ENCODE results near the gene CREBL2. TPM values are rescaled to one million over a fixed set of nuclear protein-coding genes. Genes with fewer than 3 reads are reported as not detected.
"Not testable (repeated sequence)": the region's sequence is repeated elsewhere in the genome, so short reads cannot be mapped to it uniquely, and the experiment has no call there.

CREBL2 gene
- total and polyA plus RNA-seq, 2 of the 13 experiments (the other 11 are each of a cell fraction or from before 2014, with no cell fraction given), result 6.9 to 8.4 TPM

DNA sequence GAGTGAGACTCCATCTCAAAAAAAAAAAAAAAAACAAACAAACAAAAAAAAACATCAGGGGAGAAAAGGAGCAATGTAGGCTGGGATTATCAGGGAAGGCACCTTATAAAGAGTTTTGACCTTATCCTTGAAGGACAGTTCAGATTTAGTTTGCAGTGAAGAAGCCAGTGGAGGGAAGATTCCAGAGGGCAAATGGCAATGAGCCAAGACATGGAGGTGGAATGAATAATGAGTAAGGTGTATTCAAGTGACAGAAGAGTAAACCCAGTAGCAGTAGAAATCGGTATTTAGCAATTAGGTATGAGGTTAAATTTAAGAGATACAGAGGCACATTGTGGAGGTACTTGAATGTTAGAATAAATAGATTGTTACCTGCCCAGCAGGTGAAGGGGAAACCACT, 46.8 kb upstream of the CREBL2 start:
- no peak overlapping the region for H3K4me3 ChIP-seq (replicated peaks in 1 of 3; ENCODE audit: insufficient read depth in 1 of 3, low read depth in 2 of 3, low read length in 3 of 3)
- no peaks in the 10 kb centered on the region; a peak in 1 of 5 replicates for H3K27me3 ChIP-seq (ENCODE audit: control insufficient read depth in 1 of 2, insufficient read depth in 2 of 2, low read length in 2 of 2)
- H3K9ac ChIP-seq (ENCODE audit: insufficient read depth, low read depth, low read length), result no peak overlapping the region
- TF ChIP-seq, protein P1, sequence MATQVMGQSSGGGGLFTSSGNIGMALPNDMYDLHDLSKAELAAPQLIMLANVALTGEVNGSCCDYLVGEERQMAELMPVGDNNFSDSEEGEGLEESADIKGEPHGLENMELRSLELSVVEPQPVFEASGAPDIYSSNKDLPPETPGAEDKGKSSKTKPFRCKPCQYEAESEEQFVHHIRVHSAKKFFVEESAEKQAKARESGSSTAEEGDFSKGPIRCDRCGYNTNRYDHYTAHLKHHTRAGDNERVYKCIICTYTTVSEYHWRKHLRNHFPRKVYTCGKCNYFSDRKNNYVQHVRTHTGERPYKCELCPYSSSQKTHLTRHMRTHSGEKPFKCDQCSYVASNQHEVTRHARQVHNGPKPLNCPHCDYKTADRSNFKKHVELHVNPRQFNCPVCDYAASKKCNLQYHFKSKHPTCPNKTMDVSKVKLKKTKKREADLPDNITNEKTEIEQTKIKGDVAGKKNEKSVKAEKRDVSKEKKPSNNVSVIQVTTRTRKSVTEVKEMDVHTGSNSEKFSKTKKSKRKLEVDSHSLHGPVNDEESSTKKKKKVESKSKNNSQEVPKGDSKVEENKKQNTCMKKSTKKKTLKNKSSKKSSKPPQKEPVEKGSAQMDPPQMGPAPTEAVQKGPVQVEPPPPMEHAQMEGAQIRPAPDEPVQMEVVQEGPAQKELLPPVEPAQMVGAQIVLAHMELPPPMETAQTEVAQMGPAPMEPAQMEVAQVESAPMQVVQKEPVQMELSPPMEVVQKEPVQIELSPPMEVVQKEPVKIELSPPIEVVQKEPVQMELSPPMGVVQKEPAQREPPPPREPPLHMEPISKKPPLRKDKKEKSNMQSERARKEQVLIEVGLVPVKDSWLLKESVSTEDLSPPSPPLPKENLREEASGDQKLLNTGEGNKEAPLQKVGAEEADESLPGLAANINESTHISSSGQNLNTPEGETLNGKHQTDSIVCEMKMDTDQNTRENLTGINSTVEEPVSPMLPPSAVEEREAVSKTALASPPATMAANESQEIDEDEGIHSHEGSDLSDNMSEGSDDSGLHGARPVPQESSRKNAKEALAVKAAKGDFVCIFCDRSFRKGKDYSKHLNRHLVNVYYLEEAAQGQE (IDR thresholded peaks at IDR 0.05; ENCODE audit: borderline replicate concordance in 1 of 2, low read depth in 1 of 2, low read length in 2 of 2), result no peak
- TF ChIP-seq, protein P2, sequence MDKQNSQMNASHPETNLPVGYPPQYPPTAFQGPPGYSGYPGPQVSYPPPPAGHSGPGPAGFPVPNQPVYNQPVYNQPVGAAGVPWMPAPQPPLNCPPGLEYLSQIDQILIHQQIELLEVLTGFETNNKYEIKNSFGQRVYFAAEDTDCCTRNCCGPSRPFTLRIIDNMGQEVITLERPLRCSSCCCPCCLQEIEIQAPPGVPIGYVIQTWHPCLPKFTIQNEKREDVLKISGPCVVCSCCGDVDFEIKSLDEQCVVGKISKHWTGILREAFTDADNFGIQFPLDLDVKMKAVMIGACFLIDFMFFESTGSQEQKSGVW (CRISPR knock-in tag; IDR thresholded peaks at IDR 0.05; ENCODE audit: borderline replicate concordance), result no peak
- no peak for TF ChIP-seq ZNF841 (CRISPR knock-in tag; IDR thresholded peaks at IDR 0.05; ENCODE audit: borderline replicate concordance)
- TF ChIP-seq SP5 (CRISPR knock-in tag; IDR thresholded peaks at IDR 0.05; ENCODE audit: borderline replicate concordance, low read depth), result no peak
- TF ChIP-seq IKZF4 (CRISPR knock-in tag; IDR thresholded peaks at IDR 0.05; ENCODE audit: borderline replicate concordance, low read depth, not compliant biosample characterization), result no peak
- H3K9me3 ChIP-seq (ENCODE audit: low read length), result peaks cover 4% of the 10 kb centered on the region; the same call in 1 of the 2 replicates
- CTCF ChIA-PET (ENCODE audit: low intra/inter-chr PET ratio, low total read pairs), result interaction anchor here (0.6 to 2.8 kb wide), 2 partner anchors 91 to 189 kb away, joined by 3 to 21 read pairs; no protein-coding TSS in a partner anchor
- in situ Hi-C loops (cut with HindIII; ENCODE audit: extremely low pct_ligation_motif_present, low pct_unique_long_range_greater_than_20kb) (no loop called here), intact Hi-C loops (cut with micrococcal nuclease; ENCODE audit: unreplicated experiment) (loop anchor here (5.0 kb wide), 3 partner anchors 47 to 152 kb away; partner anchors contain the start of genes CDKN1B and CREBL2)
- POLR2A ChIA-PET, result interaction anchor here (2.6 kb wide), 1 partner anchor 47 kb away, joined by 11 read pairs; the partner anchor contains the start of gene CREBL2
- ATAC-seq (no peak), DNase-seq (ENCODE audit: low spot score) (no peak), FAIRE-seq (no peak)
- no peak overlapping the region for H2AFZ ChIP-seq (ENCODE audit: low read length)
- no peak overlapping the region for H3K4me2 ChIP-seq (ENCODE audit: low read depth, low read length)
- no peaks in the 10 kb centered on the region for H4K20me1 ChIP-seq (ENCODE audit: insufficient read depth, low read length)
- no peaks in the 10 kb centered on the region for H3K36me3 ChIP-seq (replicated peaks in 1 of 2; ENCODE audit: control insufficient read depth in 1 of 2, insufficient read depth in 2 of 2, low read length in 2 of 2)
- BruUV-seq (replicated peaks), result no TSS peak
- peaks cover 18% of the 10 kb centered on the region for H3K79me2 ChIP-seq (ENCODE audit: insufficient read depth, low read length)
- 30% methylated on average over 1 of the region's 1 CpG for WGBS (ENCODE audit: low lambda C conversion rate)
- H3K27ac ChIP-seq (ENCODE audit: extremely low read length, insufficient read depth, low read length), result no peak overlapping the region
- H3K4me1 ChIP-seq (ENCODE audit: insufficient read depth, low read length), result peaks cover 20% of the 10 kb centered on the region

DNA sequence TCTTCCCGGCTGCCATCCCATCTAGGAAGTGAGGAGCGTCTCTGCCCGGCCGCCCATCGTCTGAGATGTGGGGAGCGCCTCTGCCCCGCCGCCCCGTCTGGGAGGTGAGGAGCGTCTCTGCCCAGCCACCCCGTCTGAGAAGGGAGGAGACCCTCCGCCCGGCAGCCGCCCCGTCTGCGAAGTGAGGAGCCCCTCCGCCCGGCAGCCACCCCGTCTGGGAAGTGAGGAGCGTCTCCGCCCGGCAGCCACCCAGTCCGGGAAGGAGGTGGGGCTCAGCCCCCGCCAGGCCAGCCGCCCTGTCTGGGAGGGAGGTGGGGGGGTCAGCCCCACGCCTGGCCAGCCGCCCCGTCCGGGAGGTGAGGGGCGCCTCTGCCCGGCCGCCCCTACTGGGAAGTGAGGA, 45.7 kb upstream of the CREBL2 start:
- H3K36me3 ChIP-seq (replicated peaks in 1 of 2; ENCODE audit: control insufficient read depth in 1 of 2, insufficient read depth in 2 of 2, low read length in 2 of 2); ATAC-seq; H2AFZ ChIP-seq (ENCODE audit: low read length); in situ Hi-C loops (cut with HindIII; ENCODE audit: extremely low pct_ligation_motif_present, low pct_unique_long_range_greater_than_20kb); H3K4me3 ChIP-seq (replicated peaks in 1 of 3; ENCODE audit: insufficient read depth in 1 of 3, low read depth in 2 of 3, low read length in 3 of 3); H3K27ac ChIP-seq (ENCODE audit: extremely low read length, insufficient read depth, low read length); CTCF ChIA-PET (ENCODE audit: low intra/inter-chr PET ratio, low total read pairs); FAIRE-seq; H3K4me2 ChIP-seq (ENCODE audit: low read depth, low read length); H3K27me3 ChIP-seq (ENCODE audit: control insufficient read depth in 1 of 2, insufficient read depth in 2 of 2, low read length in 2 of 2); POLR2A ChIA-PET; H3K9ac ChIP-seq (ENCODE audit: insufficient read depth, low read depth, low read length); H4K20me1 ChIP-seq (ENCODE audit: insufficient read depth, low read length); DNase-seq (ENCODE audit: low spot score); H3K9me3 ChIP-seq (ENCODE audit: low read length); H3K79me2 ChIP-seq (ENCODE audit: insufficient read depth, low read length); BruUV-seq (replicated peaks); intact Hi-C loops (cut with micrococcal nuclease; ENCODE audit: unreplicated experiment): not testable (repeated sequence)
- WGBS (ENCODE audit: low lambda C conversion rate), result no CpG with 5 or more reads among the region's 32 CpGs
- peaks cover 26% of the 10 kb centered on the region for H3K4me1 ChIP-seq (ENCODE audit: insufficient read depth, low read length)

Data from HepG2 (cell line).